ENCODE data around the gene EDRF1. TPM values are rescaled to one million over a fixed set of nuclear protein-coding genes. Genes with fewer than 3 reads are reported as not detected.

Gene EDRF1
- total RNA-seq, 4 donors from 2014 or later: 7.8 to 22.1 (median 15.8) TPM

DNA sequence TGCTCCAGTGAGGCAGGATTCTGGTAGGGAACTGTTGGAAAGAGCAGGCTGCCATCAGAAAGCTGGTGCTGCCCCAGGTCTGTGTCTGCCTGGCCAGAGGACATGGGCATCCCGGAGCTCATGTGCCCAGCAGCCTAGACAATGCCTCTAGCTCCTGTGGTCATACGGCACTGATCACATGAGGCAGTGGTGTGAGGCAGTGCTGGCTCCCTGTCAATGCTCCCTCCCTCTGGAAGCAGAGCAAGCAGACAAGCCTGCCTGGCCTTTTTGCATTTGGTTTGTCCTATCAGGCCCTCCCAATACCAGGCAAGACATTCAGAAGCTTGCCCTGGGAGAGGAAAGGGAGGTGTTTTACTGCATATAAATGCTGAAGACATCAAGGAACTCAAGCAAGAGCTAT is 75.6 kb downstream of the EDRF1 start:
- no peak for ATAC-seq
- Histone ChIP-seq H3K27me3 (no peaks in the 10 kb centered on the region), H3K4me1 (no peaks in the 10 kb centered on the region), H3K27ac (no peak overlapping the region), H3K9me3 (no peaks in the 10 kb centered on the region), H3K36me3 (peaks cover 0 to 90% of the 10 kb centered on the region in 2 donors), H3K4me3 (no peak overlapping the region)
- no peak for TF ChIP-seq POLR2AphosphoS5 (IDR thresholded peaks at IDR 0.05)
- TF ChIP-seq POLR2A (IDR thresholded peaks at IDR 0.05): no peak
- TF ChIP-seq, protein P1, sequence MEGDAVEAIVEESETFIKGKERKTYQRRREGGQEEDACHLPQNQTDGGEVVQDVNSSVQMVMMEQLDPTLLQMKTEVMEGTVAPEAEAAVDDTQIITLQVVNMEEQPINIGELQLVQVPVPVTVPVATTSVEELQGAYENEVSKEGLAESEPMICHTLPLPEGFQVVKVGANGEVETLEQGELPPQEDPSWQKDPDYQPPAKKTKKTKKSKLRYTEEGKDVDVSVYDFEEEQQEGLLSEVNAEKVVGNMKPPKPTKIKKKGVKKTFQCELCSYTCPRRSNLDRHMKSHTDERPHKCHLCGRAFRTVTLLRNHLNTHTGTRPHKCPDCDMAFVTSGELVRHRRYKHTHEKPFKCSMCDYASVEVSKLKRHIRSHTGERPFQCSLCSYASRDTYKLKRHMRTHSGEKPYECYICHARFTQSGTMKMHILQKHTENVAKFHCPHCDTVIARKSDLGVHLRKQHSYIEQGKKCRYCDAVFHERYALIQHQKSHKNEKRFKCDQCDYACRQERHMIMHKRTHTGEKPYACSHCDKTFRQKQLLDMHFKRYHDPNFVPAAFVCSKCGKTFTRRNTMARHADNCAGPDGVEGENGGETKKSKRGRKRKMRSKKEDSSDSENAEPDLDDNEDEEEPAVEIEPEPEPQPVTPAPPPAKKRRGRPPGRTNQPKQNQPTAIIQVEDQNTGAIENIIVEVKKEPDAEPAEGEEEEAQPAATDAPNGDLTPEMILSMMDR (IDR thresholded peaks at IDR 0.05): no peak
- TF ChIP-seq EP300 (IDR thresholded peaks at IDR 0.05): no peak
- WGBS, 2 donors (ENCODE audit: low coverage in 1 of 2): 75% methylated on average over 2 of the region's 2 CpGs; no CpG with 5 or more reads in 1 of the 2 donors

DNA sequence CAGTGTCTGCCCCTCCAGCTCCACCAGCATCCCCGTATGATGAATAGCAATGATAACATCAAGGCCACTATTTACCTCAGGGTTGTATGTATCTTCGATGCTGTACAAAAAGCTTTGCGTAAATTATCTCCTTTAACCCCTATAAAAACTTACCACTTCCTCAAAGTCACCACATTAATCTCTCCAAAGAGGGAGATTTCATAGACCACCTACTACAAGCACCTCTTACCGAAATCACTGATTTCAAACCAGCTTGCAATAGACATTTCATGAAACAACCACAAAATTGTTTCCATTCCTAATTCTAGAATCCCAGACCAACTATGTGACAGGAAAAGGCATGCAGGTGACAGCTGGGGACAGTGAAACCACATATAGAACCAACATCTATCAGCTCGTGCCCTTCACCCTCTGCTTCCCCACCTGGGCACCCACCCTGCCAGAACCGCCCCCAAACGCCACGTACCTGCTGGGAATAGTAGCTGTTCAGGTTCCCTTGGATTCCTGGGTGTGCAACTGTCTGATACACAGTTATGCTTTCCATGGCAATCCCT is 76.2 kb downstream of the EDRF1 start:
- Histone ChIP-seq H3K36me3 (peaks cover 0 to 94% of the 10 kb centered on the region in 2 donors), H3K4me1 (no peaks in the 10 kb centered on the region)
- ATAC-seq: no peak

DNA sequence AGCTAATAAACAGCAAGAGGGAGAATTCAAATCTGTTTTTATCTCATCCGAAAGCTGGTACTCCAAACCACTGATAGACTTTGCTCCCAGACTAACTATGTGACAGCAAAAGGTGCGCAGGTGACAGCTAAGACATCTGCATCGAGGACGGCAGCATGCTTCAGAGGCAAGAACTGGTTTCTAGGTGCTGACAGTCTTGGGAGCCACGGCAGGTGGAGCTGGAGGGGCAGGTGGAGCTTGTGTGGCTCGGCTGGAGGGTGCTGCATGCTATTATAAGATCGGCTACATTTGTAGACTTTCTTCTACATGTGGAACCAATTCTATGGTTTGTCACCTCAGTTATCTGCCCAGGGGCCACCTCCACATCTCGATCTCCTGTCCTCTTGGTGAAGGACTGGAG is 77.9 kb downstream of the EDRF1 start:
- H3K4me3 ChIP-seq: no peak overlapping the region
- peaks cover 0 to 98% of the 10 kb centered on the region in 2 donors for H3K36me3 ChIP-seq
- no peak overlapping the region for H3K27ac ChIP-seq
- WGBS, 2 donors (ENCODE audit: low coverage in 1 of 2): 84 to 95% methylated on average over 6 to 7 of the region's 8 CpGs
- TF ChIP-seq, protein P1 (IDR thresholded peaks at IDR 0.05): no peak
- TF ChIP-seq POLR2AphosphoS5 (IDR thresholded peaks at IDR 0.05) (no peak), EP300 (IDR thresholded peaks at IDR 0.05) (no peak), POLR2A (IDR thresholded peaks at IDR 0.05) (no peak)
- H3K9me3 ChIP-seq: no peaks in the 10 kb centered on the region
- no peaks in the 10 kb centered on the region for H3K27me3 ChIP-seq
- no peak for ATAC-seq
- no peaks in the 10 kb centered on the region for H3K4me1 ChIP-seq

More for the DNA sequence above, 76.2 kb downstream of the EDRF1 start:
- no peak overlapping the region for H3K27ac ChIP-seq
- no peaks in the 10 kb centered on the region for H3K27me3 ChIP-seq
- no peaks in the 10 kb centered on the region for H3K9me3 ChIP-seq
- no peak overlapping the region for H3K4me3 ChIP-seq
- TF ChIP-seq EP300 (IDR thresholded peaks at IDR 0.05) (no peak), POLR2A (IDR thresholded peaks at IDR 0.05) (no peak), POLR2AphosphoS5 (IDR thresholded peaks at IDR 0.05) (no peak)
- TF ChIP-seq, protein P1 (IDR thresholded peaks at IDR 0.05): no peak
- WGBS, 2 donors (ENCODE audit: low coverage in 1 of 2): 95 to 100% methylated on average over 2 to 4 of the region's 8 CpGs

DNA sequence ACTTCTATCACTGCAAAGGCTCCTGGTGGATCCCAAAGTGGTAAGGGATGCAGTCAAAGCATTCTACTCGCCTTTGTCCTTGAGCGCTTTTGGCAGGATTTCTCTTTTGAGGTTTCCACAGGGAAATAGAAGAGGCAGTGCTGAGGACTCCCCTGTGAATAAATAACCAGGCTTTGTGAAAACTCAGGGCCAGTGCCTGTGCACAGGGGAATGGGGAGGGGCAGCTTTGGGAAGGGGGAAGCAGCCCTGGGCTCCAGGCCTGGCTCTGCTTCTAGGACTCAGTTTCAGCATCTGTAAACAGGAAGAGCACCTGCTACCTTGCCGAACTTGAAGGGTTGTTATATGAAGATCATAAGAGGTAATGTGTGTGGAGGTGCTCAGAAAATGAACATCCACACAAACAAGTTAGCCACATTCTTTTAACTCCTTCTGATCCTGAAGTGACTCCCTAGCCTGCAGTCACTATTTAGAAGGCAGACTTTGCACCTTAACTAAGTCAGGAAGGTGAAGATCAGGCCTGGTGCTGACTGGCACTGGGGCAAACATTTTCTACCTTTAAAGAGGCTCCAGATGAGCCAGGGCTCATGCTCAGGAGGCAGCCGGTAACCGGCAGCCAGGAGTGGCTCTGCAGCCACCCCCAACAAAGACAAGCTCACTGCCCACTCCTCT is 78.6 kb downstream of the EDRF1 start:
- Histone ChIP-seq H3K4me3 (no peak overlapping the region), H3K27ac (no peak overlapping the region), H3K9me3 (no peaks in the 10 kb centered on the region), H3K27me3 (no peaks in the 10 kb centered on the region), H3K36me3 (peaks cover 0 to 98% of the 10 kb centered on the region in 2 donors), H3K4me1 (no peaks in the 10 kb centered on the region)
- no peak for ATAC-seq
- WGBS, 2 donors (ENCODE audit: low coverage in 1 of 2): 100% methylated on average over 1 of the region's 5 CpGs
- TF ChIP-seq EP300 (IDR thresholded peaks at IDR 0.05): no peak
- TF ChIP-seq POLR2A (IDR thresholded peaks at IDR 0.05): no peak
- TF ChIP-seq, protein P1 (IDR thresholded peaks at IDR 0.05): no peak
- no peak for TF ChIP-seq POLR2AphosphoS5 (IDR thresholded peaks at IDR 0.05)

Data from gastroesophageal sphincter (tissue), 4 donors.